T47D (cell line): ENCODE data around the gene NOSTRIN.

Experiments
- DNase-seq, 2 experiments: peaks; one replicate each; pipeline versions ENCODE4 v3.0.0 to v3.0.0-alpha.2; 2011 to 2012; ENCODE audit warnings: low read depth in 1 of 2, low spot score in 1 of 2
- JUND ChIP-seq: IDR thresholded peaks from 2 replicates; pipeline ENCODE4 v1.6.1; 2012; ENCODE audit warnings: low read depth
- in situ Hi-C: cut with HindIII; loops from 2 replicates; pipeline ENCODE4 v1.10.0; 2016; ENCODE audit warnings: low sequenced_read_pairs, low pct_unique_long_range_greater_than_20kb

The NOSTRIN gene

GRCh38 chr2:168796583-168797285 lies 5.7 kb upstream of the NOSTRIN start:
- no peak for DNase-seq
- in situ Hi-C loops: no loop called here
- TF ChIP-seq JUND: no peak

GRCh38 chr2:168797286-168797655 lies 5.2 kb upstream of the NOSTRIN start:
- in situ Hi-C loops: no loop called here
- DNase-seq: no peak
- TF ChIP-seq JUND: no peak

GRCh38 chr2:168798076-168798887 lies 4.2 kb upstream of the NOSTRIN start:
- no peak for TF ChIP-seq JUND
- DNase-seq: no peak
- in situ Hi-C loops: no loop called here

- in situ Hi-C loops: no loop called here
- no peak for TF ChIP-seq JUND
- no peak for DNase-seq
Measured at GRCh38 chr2:168798888-168799410, 3.5 kb upstream of the NOSTRIN start.

- no peak for DNase-seq
- TF ChIP-seq JUND: no peak
- in situ Hi-C loops: no loop called here
Measured at GRCh38 chr2:168801471-168801870, 966 bp upstream of the NOSTRIN start.

GRCh38 chr2:168802859-168803725 lies 655 bp downstream of the NOSTRIN start:
- in situ Hi-C loops: no loop called here
- DNase-seq: peak; percentile 5 to 69
- TF ChIP-seq JUND: no peak

- in situ Hi-C loops: no loop called here
- no peak for DNase-seq
- no peak for TF ChIP-seq JUND
Measured at GRCh38 chr2:168804214-168804613, 1.8 kb downstream of the NOSTRIN start.

- no peak for TF ChIP-seq JUND
- in situ Hi-C loops: no loop called here
- DNase-seq: no peak
Measured at GRCh38 chr2:168805615-168806014, 3.2 kb downstream of the NOSTRIN start.

- in situ Hi-C loops: no loop called here
- no peak for DNase-seq
- no peak for TF ChIP-seq JUND
Measured at GRCh38 chr2:168809537-168809936, 7.1 kb downstream of the NOSTRIN start.

- no peak for DNase-seq
- in situ Hi-C loops: no loop called here
- TF ChIP-seq JUND: no peak
Measured at GRCh38 chr2:168810235-168810634, 7.8 kb downstream of the NOSTRIN start.

GRCh38 chr2:168811696-168812095 lies 9.3 kb downstream of the NOSTRIN start:
- DNase-seq: no peak
- in situ Hi-C loops: no loop called here
- TF ChIP-seq JUND: no peak

GRCh38 chr2:168814046-168814445 lies 11.6 kb downstream of the NOSTRIN start:
- no peak for DNase-seq
- no peak for TF ChIP-seq JUND
- in situ Hi-C loops: no loop called here
